ENCODE results near the gene CNTNAP2.
A peak's percentile ranks its signal among the peaks of the same experiment; 100 is the strongest.

CNTNAP2 gene

DNA sequence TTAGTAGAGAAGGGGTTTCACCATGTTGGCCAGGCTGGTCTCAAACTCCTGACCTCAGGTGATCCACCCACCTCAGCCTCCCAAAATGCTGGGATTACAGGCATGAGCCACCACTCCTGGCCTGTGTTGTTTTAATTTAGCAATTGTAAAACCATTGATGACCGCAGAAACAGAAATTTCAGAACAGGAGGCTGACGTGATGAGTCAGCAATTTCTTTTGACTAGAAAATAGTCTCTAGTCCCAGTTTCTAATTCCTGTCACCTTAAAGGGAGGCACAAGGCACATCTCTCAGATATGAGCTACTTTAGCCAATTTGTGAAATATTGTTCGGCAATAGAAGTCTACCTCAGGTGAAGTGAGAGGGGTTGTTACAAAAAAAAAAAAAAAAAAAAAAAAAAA is 2033.1 kb downstream of the CNTNAP2 start:
- no peak for DNase-seq (ENCODE audit: low spot score)

DNA sequence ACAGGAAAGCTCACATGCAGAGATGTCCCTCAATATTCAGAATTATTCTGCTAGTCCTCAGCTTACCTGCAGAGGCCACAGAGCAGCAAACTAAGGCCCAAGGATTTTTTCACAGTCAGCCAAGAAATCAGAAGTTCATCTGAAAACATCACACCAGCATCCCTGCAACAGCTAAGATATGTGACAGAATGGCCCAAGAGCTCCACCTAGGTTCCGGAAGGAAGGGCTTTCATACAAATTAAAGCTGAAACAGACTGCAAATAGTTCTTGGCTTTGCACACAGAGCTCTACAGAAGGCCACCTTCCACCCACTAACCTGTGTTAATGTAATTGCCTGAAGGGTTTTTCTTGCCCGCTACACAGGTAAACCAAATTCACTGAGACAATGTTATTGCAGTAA is 2035.2 kb downstream of the CNTNAP2 start:
- no peak for DNase-seq (ENCODE audit: low spot score)

DNA sequence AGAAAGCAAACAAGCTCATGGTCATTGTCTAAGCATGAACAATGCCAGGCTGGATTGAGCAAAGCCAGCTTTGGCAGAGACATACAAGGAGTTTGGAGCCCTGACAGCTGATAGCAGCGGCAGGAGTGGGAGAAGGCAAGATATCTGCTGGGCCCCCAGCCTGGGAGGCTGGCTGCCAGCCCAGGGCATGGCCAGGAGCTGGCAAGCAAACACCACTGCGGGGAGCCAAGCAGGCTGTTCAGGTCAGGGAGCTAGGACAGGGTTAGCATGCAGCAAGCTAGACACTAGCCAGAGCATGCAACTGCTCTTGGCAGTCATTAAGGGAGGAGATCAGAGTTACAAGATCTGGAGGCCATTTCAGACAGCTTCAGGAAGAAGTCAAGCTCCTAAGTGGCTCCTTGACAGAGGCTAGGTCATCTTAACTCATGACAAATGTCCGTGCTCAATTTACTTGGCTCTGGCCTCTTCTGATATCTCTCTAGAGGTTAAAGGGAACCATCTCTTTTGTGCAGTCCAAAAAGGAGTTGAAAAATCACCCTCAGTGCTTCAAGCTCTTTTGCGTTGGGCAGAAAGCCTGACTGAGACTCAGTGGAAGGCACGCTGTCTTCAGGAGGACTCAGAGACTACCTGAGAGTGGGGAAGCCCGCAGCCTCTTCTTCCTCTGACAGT is 2037.1 kb downstream of the CNTNAP2 start:
- DNase-seq (ENCODE audit: low spot score), result no peak

DNA sequence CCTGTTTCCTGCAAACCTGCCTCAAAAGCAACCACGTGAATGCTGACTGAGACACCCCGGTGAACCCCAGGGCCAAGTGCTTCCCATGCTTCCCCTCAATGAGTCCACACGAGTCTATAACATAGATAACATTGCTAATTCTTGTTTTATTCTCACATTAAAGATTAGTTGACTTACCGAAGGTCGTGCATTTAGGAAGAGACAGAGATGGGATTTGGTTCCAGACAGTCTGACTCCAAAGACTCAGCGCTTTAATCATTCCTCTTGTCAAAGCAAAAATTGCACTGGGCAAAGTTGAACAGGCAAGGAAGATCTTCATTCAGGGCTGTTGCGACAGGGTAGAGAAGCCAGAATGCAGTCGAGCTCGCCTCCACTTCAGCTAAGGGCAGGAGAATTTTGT is 2038.4 kb downstream of the CNTNAP2 start:
- DNase-seq (ENCODE audit: low spot score), result no peak

DNA sequence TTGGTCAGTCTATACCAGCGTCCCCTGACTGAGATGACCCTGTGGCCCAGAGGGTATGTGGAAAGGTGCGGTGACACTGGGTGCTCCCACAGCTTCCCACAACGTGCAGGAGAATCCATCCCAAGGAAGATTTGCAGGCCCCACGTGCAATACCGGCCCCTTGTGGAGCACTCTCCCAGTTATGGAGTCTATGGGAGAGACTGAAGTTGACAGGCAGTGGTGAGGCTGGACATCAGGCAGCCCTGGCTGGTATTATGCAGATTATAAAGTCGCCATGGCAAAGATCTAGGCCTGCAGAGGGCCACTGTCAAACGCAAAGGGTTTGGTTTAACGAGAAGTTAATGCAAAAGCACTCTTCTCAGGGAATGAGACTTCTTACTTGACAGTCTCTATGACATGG is 2039.2 kb downstream of the CNTNAP2 start:
- DNase-seq (ENCODE audit: low spot score), result no peak

DNA sequence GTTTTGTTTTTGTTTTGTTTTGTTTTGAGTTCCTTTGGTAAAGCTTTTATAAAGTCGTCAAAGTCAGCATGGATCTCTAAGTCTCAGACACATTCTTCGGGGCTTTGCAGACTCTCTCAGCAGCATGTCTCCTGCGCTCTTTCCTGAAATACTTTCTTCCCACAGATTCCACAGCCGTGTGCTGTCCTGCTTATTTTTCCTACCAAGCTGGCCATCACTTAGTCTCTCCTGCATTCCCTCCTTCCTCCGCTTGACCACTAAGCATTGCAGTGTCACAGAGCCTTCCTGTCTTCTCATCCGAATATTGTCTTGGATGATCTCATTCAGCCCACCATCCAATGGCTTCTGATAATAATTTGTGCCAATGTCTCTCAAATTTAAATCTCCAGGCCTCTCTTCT is 2039.6 kb downstream of the CNTNAP2 start:
- no peak for DNase-seq (ENCODE audit: low spot score)

DNA sequence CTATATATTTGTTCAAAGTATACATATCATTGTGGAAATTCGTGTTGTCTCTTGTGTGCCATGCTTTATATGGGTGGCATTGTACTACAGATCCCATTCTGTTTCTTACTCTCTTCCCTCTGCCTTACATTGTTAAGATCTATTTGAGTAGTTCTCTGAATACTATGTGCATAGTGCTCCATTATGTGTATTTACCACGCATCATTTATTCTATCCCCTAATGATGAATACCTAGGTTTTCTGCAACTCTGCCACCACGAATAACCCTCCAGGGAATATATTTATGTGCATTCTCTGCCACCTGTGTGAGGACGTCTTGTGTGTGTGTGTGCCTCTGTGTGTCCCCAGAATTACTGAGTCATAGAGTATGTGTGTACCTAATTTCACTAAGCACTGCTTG is 2042.7 kb downstream of the CNTNAP2 start:
- no peak for DNase-seq (ENCODE audit: low spot score)

DNA sequence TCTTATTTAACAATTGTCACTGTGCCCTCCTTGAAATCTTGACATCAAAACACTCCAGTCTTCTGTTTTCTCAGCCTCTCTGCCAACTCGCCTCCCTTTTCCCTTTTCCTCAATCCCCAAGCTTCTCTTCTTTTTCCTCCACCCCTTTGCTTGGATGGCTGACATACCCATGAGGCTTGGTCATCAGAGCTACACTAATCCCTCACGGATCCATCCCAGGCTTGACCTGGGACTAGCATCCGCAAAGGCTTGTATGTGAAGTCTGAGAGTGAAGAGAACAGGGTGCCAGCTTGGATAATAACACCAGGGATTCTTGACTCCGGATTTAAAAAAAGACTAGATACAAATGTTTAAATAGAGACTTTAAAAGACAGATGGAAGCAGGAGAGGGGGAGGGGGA is 2045.2 kb downstream of the CNTNAP2 start:
- DNase-seq (ENCODE audit: low spot score), result no peak

DNA sequence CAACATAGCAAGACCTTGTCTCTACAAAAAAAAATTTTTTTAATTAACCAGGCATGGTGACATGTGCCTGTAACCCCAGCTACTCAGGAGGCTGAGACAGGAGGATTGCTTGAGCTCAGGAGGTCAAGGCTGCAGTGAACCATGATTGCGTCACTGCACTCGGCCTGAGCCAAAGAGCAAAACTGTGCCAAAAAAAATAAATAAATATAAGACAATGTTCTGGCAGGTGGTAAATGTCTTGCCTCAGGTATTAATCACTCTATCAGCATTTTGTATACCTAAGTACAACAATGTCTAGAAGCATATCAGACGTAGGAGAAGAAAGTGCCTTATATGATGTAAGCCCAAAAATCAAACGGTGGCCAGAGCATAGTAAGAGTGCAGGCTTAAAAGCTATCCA is 2046.2 kb downstream of the CNTNAP2 start:
- DNase-seq (ENCODE audit: low spot score), result no peak

DNA sequence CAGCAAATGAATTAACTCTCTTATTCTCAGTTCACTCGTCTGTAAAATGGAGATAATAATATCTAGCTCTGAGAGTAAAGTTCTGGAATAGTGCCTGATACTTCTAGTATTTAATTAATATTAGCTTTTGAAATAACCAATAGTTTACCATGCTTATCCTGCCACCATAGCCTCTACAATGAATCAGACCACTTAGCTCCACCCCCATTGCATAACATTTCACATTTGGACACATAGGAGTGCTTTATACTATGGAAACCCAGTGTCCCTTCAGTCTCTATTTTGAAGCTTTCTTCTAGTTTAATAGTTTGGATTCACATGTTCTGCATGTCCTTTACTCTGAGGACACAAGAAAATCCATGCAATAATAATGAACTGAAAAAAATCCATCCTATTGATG is 2046.6 kb downstream of the CNTNAP2 start:
- DNase-seq (ENCODE audit: low spot score), result no peak

DNA sequence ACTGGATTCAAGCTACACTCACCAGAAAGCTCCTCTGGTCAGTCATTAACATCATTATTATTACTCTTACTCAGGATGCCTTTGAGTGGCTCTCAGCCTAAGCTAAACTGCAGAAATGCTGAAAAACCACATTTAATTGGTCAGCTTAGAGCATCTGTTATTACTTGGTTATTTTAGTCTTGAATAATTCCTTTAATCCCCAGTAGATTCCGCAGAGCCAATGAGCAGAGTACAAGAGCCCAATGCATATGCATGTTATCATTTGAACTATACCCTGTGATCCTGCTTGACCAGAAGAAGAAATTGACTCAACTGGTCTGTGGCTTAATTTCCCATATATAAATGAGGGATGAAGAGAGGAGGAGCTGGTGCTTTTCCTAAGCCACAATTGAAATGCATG is 2056.3 kb downstream of the CNTNAP2 start:
- DNase-seq (ENCODE audit: low spot score), result no peak

DNA sequence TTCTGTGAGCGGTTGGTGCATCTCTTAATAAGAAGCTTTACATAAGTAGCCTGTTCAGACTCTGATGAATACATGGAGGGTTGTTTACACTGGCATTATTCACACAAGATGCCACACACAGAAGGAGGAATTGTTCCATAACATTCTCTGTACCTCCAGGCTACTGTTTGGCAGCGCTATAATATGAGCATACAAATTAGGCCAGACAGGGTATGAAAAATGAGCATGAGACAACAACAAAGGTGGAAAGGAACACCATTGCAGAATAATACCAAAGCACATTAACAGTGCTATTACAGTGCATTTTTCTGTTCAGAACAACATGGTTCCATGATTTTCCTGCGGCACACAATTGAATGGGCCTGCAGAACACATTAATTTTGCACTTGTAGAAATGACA is 2056.8 kb downstream of the CNTNAP2 start:
- peak; percentile 25 for DNase-seq (ENCODE audit: low spot score)

DNA sequence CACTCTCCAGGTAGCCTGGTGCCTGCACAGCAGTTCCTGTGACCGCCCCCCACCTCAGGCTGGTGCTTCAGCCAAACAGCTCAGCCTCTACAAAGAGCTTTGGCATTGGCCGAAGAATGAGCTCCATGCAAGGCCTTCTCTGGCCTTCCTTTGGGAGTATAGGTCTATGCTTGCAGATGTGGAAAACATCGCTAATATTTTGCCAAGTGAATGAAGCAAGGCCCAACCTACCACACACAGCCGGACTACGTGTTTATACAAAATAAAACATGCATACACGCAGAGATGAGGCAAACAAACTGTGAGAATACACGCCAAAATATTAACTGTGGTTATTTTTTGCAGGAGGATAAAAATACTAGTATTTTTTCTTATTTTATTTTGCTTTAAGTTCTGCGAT is 2057.8 kb downstream of the CNTNAP2 start:
- DNase-seq (ENCODE audit: low spot score), result no peak

DNA sequence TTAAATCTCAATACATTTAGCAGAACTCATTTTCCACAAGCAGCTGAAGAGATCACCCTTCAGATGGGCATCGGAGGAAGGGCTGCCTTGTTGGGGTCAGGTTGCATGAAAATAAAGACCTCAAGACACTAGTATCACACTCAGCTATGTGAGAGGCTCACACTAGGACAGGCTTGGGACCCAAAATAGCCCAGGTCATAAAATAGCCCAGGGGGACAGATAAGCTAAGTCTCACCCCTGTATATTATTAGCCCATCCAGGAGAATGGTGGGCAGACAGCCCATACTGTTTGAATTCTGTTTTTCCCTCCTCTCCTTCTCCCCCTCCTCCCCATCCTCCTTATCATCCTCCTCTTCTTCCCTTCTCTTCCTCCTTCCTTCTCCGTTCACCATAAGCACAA is 2058.9 kb downstream of the CNTNAP2 start:
- DNase-seq (ENCODE audit: low spot score), result no peak

DNA sequence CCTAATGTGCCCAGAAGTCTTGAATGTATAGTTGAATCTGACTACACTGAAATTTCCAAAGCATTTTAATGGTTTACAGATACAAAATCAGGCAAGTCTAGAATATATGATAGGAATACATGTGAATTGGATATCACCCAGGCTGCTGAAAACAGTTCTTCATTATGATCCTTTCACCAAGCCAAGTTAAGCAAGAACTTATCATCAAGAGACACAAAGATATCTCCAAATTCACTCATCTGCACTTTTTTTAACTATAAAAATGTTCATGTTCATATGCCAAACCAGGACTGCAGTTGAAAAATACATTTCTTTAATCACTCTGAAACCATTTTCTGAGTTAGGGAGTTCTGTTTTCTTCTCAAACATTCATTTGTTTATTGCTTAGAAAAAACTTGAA is 2061.4 kb downstream of the CNTNAP2 start:
- no peak for DNase-seq (ENCODE audit: low spot score)

DNA sequence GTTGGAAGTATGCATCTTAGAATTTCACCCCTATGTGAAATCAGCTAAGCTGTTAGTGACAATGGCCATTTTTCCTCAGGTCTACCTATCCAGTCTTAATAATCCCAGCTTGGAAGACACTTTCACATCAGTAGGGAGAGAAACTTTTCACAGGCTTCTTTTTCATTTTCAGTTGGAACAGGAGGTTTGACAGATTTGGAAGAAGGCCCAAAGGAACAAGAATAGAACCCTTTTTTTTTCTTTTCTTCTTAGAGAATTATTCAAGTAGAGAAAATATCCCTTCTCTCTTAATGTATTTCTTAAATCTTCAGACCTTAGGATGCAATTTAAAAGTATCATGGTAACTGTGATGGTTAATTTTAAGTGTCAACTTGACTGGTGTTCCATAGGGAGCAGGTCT is 2063.5 kb downstream of the CNTNAP2 start:
- DNase-seq (ENCODE audit: low spot score), result no peak

DNA sequence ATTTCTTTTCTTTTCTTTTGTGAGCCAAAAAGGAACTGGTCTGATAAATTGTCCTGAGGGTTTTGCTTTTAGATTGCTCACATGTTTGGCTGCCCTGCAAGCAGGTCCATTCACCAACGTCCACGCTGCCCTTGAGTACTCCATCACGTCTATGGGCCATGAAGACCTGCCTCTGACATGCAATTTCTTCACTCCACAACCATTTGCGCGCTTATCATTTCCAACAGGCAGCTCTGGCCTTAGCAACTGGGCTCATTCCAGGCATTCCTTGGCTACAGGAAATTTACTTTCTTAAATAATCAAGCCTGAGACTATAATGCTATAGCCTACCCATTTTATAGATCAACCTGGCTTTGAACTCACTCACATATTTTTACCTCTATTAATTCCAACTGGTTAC is 2065.7 kb downstream of the CNTNAP2 start:
- no peak for DNase-seq (ENCODE audit: low spot score)

DNA sequence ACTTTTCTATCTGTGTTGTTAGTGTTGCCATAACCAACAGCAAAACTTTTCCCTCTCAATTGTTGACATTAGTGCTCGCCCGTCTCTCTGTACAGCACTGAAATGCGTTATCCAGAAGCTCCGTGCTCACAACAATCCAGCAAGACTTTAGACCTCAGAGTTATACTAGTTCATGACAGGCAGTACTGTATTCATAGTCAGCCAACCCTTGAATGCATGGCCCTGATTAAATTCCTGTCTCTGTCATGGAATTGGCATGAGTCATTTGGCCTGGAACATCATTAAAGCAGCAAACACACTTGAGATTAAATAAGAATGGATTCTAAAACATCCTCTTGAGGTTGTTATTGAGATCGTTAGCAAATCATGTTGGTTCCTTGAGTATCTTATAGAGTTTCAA is 2068.4 kb downstream of the CNTNAP2 start:
- DNase-seq (ENCODE audit: low spot score), result no peak

DNA sequence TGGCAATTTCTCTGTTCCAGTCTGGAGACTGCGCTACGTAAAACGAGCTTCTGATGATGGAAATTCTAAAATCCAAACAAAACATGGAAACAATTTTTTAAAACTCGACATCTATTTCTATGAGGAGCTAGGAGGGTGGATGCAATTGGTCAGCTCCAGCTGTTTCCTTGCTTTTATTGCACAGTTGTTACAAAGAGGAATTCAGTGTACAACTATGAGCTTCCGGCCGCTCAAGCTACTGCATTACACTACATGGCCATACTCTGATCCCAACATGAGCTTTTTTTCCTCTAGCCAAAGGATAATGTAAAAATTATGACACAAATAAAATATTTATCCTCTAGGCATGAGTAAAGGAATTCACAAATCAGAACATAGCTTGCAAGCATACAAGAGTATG is 2070.9 kb downstream of the CNTNAP2 start:
- no peak for DNase-seq (ENCODE audit: low spot score)

DNA sequence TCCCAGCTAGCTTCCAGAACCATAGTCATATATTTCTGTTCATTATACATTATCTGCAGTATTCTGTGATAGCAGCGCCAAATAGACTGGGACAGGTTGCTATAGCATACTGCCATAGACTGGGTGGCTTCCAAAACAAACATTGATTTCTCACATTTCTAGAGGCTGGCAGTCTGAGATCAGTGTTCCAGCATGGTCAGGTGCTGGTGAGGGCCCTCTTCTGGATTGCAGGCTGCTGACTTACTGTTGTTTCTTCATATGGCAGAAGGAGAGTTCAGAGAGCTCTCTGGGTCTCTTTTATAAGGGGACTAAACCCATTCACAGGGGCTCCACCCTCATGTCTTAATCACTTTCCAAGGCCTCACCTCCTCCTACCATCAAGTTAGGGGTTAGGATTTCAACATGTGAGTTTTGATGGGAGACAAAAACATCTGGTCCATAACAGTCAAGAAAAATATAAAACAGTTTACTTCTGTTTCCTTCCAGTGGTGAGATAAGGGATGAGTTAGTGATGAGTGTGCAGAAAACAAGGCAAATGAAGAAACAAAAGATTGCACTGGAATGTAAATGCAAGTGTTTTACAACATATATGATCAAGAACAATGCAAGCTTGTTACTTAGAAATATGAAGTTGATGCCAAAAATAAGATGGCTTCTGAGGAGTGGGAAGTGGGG is 2074.9 kb downstream of the CNTNAP2 start:
- DNase-seq (ENCODE audit: low spot score), result no peak

DNA sequence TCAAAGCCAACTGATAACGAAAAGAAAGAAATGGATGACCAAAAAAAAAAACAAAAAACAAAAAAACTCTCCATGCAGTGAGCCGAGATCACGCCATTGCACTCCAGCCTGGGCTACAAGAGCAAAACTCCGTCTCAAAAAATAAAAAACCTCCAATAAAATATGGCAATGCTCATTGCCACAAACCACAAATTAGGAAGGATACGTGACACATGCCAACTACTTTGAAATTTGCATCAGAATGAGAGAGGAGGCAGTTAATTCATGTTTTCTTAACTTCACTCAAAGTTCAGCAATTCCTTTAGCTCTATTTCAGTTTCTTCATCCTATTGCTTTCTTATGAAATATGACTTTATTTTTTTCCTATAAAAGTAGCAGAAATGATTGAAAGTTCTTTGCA is 2075.9 kb downstream of the CNTNAP2 start:
- no peak for DNase-seq (ENCODE audit: low spot score)

DNA sequence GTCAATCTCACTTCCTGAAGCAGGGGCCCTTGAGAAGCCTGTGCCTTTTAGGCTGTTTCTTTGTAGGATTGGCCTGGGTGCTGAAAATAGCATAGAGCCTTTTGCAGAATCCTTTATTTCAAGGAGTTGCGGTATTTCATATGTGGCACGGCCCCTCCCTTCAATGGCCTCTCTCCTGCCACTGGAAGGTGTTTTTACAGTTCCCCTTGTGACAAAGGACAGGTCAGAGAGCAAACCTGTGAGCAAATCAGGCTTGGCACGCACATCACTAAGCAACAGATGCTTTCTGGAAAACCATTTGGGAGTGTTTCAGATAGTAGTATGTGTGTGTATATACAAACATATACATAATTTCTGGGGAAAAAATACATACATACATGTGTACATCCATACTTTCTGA is 2085.4 kb downstream of the CNTNAP2 start:
- DNase-seq (ENCODE audit: low spot score), result no peak

DNA sequence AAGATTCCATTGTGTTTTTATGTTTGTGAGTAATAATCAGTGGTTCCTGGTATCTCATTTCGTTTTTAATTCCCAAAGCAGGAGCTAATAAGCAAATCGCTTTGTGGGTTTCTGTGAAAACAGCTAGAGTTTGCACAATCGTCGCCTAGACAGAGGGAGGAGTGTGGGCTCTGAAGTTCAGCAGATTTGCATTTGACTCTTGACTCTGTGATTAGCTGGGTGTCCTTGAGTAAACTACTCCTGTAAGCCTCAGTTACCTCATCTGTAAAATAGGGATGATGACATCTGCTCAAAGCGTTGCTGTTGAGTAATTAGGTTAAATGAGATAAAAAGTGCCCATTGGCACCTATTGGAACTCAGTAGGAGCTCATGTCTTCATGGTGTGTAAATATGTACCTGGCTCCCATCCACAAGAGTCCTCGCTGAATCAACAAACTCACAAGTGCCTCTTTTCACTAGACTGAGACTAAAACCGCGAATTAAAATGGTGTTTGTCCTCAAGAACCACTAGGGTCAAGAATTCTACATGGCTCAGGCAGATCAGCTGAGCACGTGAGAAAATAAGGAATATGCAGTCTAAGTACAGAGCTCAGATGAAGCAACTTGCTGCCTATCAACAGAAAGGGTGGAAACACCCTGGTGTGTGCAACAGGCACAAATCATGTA is 2088.2 kb downstream of the CNTNAP2 start:
- no peak for DNase-seq (ENCODE audit: low spot score)
